ENCODE results near the gene TGFBR2. TPM values are rescaled to one million over a fixed set of nuclear protein-coding genes. Genes with fewer than 3 reads are reported as not detected.

The TGFBR2 gene
- total RNA-seq, 1 donor from 2014 or later: 53.4 TPM

DNA sequence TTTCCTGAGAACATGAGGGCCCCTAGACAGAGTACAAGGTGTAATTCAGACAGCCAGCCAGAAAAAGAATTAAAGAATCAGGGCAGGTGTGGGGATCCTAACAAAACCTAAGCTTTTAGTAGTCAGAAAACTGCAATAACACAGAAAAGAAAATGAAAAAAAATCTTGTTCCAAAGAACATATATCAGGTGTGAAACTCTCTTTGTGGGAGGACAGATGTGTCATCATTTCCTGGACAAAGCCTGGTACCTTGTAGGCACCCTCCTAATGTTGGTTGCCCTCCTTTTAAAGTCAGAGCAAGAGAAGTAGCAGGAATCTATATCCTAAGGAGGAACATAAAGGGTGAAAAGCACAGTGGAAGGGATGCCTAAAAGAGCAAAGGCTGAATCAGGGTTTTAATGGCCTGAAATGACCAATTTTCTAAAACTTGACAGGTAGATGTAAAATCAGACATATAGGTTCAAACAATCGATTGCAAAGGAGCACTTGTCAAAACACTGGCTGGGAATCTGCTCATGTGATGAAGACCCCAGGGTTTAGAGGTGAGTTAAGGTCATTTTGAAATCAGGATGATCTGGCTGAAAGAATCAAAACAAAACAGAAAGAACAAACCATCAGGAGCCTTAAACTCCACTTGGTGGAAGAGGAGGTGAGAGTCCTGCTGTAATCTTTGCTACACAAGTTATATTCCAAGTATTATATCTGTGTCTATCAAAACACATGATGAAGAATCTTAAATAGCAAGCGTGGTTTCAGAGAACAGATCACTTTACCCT lies 54.9 kb downstream of the TGFBR2 start:
- DNase-seq (ENCODE audit: low read depth): no peak
- TF ChIP-seq, protein P1, sequence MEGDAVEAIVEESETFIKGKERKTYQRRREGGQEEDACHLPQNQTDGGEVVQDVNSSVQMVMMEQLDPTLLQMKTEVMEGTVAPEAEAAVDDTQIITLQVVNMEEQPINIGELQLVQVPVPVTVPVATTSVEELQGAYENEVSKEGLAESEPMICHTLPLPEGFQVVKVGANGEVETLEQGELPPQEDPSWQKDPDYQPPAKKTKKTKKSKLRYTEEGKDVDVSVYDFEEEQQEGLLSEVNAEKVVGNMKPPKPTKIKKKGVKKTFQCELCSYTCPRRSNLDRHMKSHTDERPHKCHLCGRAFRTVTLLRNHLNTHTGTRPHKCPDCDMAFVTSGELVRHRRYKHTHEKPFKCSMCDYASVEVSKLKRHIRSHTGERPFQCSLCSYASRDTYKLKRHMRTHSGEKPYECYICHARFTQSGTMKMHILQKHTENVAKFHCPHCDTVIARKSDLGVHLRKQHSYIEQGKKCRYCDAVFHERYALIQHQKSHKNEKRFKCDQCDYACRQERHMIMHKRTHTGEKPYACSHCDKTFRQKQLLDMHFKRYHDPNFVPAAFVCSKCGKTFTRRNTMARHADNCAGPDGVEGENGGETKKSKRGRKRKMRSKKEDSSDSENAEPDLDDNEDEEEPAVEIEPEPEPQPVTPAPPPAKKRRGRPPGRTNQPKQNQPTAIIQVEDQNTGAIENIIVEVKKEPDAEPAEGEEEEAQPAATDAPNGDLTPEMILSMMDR (conservative IDR thresholded peaks at IDR 0.05; ENCODE audit: low read depth, low read length): no peak
- no peak overlapping the region for H3K4me3 ChIP-seq (ENCODE audit: low read depth, low read length)

DNA sequence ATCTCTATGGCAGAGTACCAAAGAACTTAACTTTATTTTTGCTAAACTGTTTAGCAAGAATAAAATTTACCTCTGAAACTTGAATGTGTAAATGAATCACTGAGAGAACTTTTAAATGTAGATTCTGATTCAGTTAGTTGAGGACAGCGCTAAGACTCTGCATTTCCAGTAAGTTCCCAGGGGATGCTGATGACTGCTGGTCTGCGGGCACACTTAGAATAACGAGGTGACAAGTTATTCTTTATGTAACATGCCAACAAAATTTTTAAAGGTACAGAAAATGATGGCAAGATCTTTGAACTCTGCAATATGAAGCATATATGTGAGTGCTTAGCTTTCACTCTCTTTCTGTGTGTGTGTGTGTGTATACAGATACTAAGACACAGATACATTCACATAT lies 56.4 kb downstream of the TGFBR2 start:
- TF ChIP-seq, protein P1 (conservative IDR thresholded peaks at IDR 0.05; ENCODE audit: low read depth, low read length): no peak
- no peak for DNase-seq (ENCODE audit: low read depth)
- H3K4me3 ChIP-seq (ENCODE audit: low read depth, low read length): no peak overlapping the region

DNA sequence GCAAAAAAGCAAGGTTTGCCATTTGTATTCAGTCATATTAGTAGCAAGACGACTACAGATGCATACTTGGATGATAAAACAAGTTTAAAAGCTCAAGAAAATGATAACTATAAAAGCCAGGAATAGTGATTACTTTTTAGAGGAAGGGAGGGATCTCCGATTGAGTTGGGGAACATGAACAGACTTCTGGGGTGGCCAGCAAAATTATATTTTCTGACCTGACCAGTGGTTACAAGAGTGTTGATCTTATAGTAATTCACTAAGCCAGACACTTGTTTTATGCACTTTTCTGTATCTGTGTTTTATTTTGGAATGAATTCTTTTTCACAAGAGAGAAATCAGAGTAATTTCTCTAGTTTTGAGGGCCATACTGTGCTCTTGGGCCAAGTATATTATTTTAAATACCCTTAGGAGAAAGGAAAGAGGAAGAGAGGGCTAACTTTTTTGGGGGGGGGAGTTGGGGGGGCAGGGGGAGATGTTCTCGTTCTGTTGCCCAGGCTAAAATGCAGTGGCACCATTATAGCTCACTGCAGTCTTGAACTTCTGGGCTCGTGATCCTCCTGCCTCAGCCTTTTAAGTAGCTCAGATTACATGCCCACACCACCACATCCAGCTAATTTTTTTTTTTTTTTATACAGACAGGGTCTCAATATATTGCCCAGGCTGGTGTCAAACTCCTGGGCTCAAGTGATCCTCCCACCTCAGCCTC lies 57.3 kb downstream of the TGFBR2 start:
- TF ChIP-seq, protein P1 (conservative IDR thresholded peaks at IDR 0.05; ENCODE audit: low read depth, low read length): no peak
- no peak overlapping the region for H3K4me3 ChIP-seq (ENCODE audit: low read depth, low read length)
- no peak for DNase-seq (ENCODE audit: low read depth)

DNA sequence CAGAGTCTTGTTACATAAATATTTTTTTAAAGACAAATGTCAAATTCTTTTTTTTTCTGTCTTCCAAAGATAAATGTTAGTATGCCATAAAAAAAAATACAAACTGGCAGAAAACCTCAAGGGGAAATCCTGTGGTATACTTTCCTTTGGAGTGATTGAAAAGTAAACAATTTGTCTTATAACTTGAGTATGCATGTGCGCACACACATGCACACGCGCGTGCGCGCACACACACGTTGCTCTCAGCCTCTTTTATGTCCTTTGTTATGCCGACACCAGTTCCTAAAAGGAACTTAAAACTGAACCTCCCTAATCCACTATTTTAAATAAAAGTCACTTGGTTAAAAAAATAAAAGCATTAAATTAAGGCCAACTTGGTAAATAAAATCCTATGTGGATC lies 58.1 kb downstream of the TGFBR2 start:
- no peak for DNase-seq (ENCODE audit: low read depth)
- TF ChIP-seq, protein P1 (conservative IDR thresholded peaks at IDR 0.05; ENCODE audit: low read depth, low read length): no peak
- H3K4me3 ChIP-seq (ENCODE audit: low read depth, low read length): no peak overlapping the region

DNA sequence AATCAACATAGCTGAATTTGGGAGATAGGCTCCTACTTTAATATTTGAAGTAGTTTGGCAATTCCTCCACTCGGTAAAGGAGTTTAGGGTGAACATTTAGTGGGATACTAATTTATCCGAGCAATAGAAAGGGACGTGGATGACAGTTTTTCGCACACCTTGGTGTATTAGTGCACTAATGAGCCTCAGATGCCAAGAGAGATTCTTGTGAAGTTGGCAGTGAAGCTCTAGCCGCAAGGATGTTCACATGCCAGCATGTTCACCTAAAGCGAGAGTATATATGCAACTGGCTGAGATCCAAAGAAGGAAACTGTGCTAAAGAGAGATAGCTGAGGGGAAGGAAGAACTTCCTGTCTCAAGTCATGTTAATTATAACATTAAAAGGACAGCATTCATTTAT lies 58.5 kb downstream of the TGFBR2 start:
- TF ChIP-seq, protein P1 (conservative IDR thresholded peaks at IDR 0.05; ENCODE audit: low read depth, low read length): no peak

DNA sequence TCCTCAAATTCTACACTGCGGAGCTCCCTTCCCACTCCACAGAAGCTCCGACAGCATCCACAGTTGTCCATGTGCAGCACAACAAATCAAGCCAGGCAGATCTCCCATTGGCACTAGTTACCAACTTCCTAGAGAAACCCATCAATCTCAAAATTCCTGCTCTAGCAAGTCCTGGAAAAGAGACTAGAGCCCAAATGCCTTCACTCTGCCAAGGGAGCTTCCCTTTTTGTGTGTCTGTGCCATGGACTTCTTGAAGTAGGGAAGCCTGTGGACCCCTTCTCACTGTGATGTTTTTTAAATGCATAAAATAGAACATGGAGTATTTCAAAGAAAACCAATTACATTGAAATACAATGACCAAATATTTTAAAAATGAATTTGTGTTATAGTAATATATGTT lies 59.1 kb downstream of the TGFBR2 start:
- H3K4me3 ChIP-seq (ENCODE audit: low read depth, low read length): no peak overlapping the region
- no peak for DNase-seq (ENCODE audit: low read depth)
- TF ChIP-seq, protein P1 (conservative IDR thresholded peaks at IDR 0.05; ENCODE audit: low read depth, low read length): no peak

More for the DNA sequence above, 58.5 kb downstream of the TGFBR2 start:
- H3K4me3 ChIP-seq (ENCODE audit: low read depth, low read length): no peak overlapping the region
- DNase-seq (ENCODE audit: low read depth): no peak
